ENCODE measurements around the gene CMIP.

GRCh38 chr16:81405702-81406113 is 38.9 kb upstream of the CMIP start:
- no peak for TF ChIP-seq CTCF (conservative IDR thresholded peaks at IDR 0.05; ENCODE audit: low read depth, low read length)
- TF ChIP-seq EZH2 (IDR thresholded peaks at IDR 0.05; ENCODE audit: low read length, unreplicated experiment): no peak
